Stimulated activated CD4-positive, alpha-beta T cell treated with anti-CD3 and anti-CD28 coated beads, TNF-alpha, amount 100 ng/mL, for 1 hour (primary cell): Measurements from ENCODE around the gene LARGE2.

Experiments
- DNase-seq, 3 donors: peaks; one replicate each; pipeline ENCODE4 v3.0.0-alpha.2; 2020; ENCODE audit warnings: low read depth in 3 of 3, low spot score in 1 of 3

Gene LARGE2

GRCh38 chr11:45928535-45929215 lies 6.2 kb downstream of the LARGE2 start:
- no peak for DNase-seq

DNA sequence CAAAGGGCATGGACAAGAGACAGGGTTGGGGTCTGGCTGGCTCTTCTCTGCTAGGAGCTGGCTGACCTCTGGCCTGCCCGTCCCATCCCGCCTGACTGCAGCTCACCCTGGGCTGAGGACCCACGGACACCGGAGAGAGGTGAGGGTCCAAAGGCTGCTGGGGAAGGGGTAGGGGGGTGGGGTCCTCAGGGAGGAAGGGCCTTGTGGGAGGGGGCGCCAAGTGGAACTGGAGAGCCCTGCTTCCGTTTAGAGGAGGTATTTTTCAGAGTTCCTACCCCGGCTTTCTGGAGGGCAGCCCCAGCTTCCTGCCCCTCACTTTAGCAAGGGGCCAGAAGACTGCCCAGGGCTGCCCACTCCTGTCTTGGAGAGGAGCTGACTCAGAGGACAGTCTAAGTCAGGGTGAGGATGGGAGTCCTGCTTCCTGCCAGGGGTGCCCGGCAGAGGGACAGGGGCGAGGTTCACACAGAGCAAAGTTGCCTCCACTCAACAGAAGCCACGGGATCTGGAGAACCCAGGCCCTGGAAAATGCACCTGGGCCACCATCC lies 7.1 kb downstream of the LARGE2 start:
- no peak for DNase-seq

GRCh38 chr11:45930031-45930794 lies 7.8 kb downstream of the LARGE2 start:
- DNase-seq = no peak

GRCh38 chr11:45930951-45931570 lies 8.6 kb downstream of the LARGE2 start:
- no peak for DNase-seq

- DNase-seq = no peak
These were observed 9.3 kb downstream of the LARGE2 start for GRCh38 chr11:45931739-45932138.

DNA sequence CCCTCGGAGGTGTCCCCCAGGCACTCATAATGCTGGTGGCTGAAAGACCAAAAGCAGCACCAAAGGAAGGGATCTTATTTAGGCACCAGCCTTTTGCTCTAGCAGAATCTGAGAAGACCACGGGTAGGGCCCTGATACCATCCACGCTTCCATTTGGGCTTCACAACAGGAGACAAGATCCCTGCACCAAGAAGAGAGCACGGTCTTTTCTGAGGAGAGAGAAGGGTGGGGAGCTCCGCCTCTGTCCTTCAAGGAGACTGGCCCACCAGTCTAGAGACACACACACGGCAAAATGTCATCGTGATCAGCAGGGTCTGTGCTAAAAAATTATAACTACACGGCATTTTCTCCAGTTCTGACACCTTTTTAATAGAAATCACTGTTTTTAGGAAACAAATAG lies 9.8 kb downstream of the LARGE2 start:
- DNase-seq = no peak

DNA sequence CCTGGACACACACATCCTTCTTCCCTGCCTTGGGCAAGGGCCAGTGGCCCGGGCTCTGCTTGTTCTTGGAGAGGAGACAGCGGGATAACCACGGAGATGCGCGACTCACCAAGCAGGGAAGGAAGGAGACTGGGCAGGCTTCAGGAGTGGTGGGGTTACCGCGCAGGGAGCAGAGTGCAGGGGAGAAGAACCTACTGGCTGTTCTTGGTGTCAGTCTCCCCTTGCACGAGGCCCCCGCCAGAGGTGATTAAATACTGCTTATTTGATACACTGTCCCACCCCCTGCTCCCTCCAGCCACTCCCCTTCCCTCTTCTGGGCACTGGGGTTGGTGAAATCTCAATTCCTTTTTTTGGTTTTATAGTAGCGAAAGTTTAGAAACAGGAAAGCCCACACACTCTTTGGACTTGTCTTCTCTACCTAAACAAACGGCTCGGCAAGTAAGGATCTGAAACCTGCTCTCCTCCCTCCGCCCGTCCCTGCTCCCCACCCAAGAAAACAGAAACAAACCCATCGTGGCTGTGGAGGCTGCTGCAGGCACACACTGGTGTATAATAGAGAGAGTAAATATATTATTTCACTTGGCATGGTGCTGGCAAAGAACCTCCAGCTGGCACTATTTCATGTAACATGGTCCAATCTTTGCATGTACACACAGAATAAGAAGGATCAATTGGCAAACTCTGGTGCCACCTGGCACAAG lies 10.8 kb downstream of the LARGE2 start:
- DNase-seq = no peak

DNA sequence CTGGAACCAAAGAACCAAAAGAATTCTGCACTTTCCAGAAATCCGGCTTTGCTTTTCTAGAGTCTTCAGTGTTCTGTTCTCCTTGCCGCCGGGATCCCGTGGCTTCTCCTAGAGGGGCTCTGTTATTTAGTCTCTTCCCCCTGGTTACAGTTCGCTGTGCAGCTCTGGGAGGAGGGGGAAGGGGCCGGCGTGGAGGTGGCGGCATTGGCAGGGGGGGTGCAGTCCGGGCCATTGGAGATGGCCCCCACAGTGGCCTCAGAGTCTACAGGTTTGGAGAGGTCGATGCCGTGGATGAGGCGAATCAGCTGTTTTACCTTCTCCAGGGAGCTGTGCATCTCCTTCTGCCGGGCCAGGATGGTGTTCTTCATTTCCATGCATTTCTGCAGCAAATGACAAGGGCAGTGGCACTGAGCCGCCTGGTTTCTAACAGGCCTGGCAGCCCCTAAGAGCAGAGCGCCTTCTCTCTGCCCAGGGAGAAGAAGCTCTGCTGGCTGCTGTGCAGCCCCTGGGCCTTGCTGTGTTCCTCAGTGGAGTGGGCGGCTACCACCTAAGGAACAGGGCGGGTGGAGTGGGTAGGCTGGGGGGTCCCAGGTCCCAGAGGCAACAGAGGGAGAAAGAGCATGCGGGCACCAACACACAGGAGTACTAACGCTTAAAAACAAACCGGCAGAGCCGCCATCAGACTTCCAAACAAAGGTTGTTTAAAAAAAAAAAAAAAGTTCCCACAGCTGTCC lies 11.6 kb downstream of the LARGE2 start:
- DNase-seq = no peak

GRCh38 chr11:45934580-45935318 lies 12.3 kb downstream of the LARGE2 start:
- DNase-seq = no peak

- no peak for DNase-seq
These were observed 13.1 kb downstream of the LARGE2 start for GRCh38 chr11:45935349-45936064.

- DNase-seq = no peak
These were observed 14.1 kb downstream of the LARGE2 start for GRCh38 chr11:45936511-45937054.

DNA sequence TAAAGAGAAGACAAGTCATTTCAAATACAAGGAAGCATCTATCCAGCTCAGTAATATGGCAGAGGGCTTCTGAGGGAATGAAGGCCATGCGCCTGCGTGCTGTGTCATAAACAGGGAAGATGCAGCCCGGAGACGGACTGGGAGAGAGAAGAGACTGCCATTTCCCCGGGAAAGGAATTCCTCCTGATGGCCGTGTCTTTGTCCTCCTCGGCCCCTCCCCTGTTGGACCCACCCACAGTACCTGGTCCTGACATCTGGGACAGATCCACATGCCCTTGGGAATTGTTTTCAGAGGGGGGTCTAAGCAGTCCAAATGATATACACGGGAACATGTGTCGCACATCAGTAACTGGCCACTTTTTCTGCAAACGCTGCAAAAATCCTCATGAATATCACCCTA lies 15.5 kb downstream of the LARGE2 start:
- no peak for DNase-seq

DNA sequence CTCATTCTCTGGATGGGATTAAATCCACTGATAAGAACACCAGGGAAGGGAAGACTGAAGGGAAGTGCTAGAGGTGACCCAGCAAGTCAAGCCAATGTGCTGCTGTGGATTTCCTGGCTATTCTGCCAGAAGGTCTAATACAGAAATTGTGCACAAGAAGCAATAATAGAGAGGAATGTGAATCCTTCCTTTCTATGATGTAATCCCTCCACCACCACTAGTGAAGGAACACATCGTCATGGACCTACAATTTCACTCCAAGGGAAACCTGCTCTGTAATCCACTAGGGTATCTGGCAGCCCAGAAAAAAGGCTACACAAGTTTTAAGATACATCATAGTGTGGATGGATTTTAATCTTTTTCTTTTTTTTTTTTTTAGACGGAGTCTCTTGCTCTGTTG lies 17.4 kb downstream of the LARGE2 start:
- DNase-seq = no peak

DNA sequence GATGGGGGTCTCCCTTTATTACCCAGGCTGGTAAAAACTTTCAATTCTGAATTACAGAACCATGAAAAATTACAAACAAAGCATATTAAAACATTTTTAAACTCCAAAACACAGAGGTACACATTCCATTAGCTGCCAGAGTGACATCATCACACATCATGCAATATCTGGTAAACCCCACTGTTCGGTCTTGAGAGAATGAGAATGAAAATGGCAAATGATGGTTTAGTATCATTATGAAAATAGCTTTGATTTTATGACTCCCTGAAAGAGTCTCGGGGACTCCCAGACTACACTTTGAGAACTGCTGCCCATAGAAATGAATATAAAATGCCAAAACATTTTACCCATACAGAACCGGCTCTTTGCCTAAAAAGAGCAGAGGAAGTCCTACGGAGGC lies 18.8 kb downstream of the LARGE2 start:
- DNase-seq = no peak

GRCh38 chr11:45942381-45942780 lies 19.9 kb downstream of the LARGE2 start:
- DNase-seq = no peak

DNA sequence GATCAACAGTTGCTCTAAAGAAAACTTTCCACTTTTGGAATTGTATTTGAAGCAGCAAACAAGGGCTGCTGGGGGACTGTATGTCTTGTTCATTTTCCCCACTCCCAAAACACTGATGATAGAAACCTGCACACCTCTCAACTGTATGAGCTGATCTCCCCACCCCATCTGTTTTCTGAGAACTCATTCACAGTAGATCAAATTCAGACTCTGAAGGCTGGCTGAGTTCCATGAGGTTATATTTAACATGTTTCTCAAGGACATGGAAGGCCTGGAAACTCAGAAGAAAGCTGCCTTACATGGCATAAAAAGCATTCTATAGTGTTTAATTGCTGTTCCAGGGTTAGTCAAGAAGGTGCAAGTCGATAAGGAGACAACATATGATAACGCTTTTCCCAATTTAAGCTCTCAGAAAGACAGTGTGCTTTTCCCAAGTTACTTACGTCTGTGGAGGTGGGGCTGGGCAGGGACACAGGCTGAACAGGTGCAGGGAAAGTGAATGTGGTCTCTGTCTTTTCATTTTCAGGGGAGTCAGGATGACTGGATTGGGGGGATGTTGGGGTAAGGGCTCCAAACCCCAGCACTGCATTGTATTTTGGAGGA lies 23.0 kb downstream of the LARGE2 start:
- no peak for DNase-seq

DNA sequence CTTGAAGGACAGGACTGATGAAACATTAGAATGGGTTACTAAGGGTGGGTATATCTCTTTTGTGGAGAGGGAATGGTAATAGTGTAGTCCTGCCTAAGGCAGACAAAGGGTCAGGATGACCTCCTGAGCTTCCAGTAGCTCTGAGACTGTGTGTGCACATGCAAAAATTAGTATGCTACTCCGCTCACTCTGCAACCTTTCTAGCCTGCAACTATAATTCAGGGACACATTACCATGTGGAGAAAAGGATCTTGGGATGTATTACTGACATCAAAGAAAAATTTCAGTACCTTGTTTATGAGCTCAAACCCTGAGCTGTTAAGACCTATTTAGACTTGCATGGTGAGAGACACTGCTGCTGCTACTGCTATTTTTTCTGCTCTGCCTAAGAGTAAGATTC lies 25.4 kb downstream of the LARGE2 start:
- DNase-seq = no peak

- DNase-seq = no peak
These were observed 25.9 kb downstream of the LARGE2 start for GRCh38 chr11:45948356-45948755.

DNA sequence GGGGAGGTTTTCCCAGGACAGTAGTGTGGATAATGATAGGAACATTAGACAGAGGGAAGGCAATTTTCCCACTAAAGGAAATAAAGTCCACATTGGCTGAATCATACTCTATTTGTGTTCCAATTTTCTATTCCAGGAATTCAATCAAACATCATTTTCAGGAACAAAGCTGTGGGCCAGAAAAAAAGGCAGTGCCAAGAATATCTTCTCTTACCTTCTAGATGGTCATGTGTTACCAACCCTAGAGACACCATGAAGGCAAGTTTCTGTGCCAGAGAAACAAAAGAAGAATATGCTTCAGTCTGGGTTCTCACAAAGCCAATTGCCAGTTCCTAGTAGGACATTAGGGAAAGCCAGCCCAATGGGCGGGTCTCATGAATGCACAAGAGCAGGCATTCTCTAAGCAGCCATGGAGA lies 27.5 kb downstream of the LARGE2 start:
- DNase-seq = no peak
